Activated CD4-positive, alpha-beta T cell treated with anti-CD3 and anti-CD28 coated beads, Interleukin-2, Interleukin-6, amounts not matched to agents 100 ng/mL and 50 ng/mL, durations not matched to agents 16 hours and 8 hours (primary cell): ENCODE measurements around the gene MOB3B.

Source experiments
- DNase-seq: peaks from one replicate; pipeline ENCODE4 v3.0.0-alpha.2; 2020

Gene MOB3B

DNA sequence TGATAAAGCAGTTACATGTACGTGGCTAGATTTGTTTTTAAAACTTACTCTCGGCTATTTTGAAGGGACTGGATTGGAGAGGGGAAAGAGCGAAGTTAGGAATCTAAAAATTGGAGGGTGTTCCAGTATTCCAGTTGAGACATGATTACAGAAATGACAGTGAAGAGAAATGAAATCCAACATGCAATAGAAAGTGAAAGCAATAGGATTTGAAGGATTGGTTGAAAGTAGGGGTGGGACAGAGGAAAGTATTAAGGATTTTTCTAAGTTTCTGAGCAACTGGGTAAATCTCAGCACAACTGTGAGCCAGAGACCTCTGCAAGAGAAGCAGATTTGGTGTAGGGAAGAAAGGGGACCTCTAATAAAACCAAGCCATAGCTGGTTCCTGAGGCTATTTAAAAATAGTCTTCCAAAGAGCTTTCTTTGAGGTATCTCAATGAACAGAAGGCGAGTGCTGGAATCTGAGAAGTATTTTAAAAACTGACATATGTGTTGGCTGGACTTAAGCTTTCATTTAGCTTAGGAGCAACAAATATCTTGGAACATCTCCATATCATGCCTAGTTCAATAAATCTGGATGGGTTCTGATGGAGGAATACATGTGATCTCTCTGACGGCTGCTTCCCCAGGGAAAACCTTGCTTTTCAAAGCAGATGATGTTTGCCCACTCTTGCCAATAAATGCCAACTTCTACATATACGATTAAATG is 115.9 kb downstream of the MOB3B start:
- DNase-seq, result no peak

DNA sequence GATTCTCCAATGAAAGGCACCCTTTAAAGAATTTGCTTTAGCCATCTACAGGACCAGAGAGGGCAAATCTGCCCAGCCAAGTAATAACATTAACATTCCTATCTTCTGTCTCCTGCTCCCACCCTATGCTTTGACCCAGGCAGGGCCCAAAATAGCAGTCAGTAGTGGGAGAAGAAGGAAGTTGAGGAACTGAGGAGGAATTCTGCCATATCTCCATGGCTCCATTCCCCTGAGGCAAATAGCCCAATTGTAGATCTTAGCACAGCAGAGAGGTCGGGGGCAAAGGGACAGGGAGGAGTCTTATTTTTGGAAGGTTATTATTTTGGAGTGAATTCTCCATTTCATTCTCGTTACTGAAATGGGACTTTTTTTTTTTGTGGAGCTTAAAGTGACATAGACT is 116.7 kb downstream of the MOB3B start:
- DNase-seq, result no peak

DNA sequence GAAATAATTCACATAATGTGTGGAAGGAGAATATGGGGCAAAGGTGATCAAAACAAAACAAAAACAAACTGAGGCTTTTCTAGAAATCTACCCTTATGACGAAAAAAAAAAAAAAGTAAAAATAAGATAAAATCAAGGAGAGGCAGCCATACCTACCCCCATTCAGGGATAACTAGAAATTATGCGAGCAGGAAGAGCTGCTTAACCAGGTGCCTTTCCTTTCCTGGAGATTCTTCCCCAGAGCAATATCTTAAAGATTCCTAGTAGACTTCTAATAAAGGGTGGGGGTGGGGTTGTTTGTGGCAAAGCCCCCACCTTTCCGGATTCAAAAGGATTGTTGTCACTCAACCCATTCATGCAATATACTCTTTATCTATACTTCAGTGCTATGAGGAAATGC is 117.5 kb downstream of the MOB3B start:
- DNase-seq, result no peak

DNA sequence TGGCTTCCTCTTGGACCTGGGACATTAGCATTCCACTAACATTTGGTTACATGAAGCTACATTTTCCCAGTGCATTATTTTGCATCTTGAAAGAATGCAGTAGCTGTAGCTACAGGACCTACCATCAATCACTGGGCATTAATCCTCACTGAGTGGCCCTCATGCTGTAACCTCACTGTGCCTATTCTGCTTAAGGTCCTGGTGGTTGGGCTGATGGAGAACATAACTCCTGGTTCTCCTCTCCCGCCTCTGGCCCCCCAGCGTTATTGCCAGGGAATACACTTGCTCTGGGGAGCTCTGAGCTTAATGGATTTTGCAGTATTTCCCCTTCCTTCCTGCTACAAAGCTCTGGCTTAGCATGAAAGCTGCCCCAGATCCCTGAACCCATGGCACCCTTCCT is 121.1 kb downstream of the MOB3B start:
- no peak for DNase-seq

DNA sequence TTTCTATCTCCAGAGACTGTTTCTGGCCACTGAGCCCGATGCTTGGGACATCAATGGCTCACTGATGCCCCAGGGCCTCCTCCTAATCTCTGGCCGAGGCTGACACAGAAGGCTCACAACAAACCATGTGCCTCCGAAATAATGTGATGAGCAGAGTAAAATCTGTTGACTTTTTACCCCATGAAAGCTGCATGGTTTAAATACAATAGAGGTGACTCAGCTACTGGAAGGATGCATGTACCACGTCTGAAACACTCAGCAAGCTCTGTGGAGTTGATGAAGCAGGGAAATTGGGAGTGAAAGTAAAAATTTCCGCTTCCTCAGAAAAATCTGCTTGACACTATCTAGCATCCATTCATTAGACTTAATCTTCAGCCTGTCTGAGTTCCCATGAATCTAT is 121.6 kb downstream of the MOB3B start:
- DNase-seq, result no peak

DNA sequence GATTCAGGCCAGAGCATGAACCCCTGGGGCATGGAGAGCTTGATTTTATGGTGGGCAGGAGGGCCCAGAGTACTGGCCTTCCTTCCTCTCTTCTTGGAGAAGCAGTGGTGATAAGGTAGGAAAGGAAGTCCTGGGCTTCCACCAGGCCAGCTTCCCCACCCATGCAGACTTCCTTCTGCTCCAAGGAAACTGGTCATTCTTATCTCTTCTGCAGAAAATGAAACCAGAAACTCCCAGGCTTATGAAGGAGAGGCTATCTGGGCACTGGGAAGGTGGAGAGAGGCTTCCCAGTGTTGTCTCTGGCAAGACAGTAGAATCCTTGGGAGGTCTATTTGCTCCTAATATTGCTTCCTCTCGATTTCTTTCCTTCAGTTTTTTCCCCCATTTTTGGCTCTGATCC is 122.1 kb downstream of the MOB3B start:
- DNase-seq, result no peak

DNA sequence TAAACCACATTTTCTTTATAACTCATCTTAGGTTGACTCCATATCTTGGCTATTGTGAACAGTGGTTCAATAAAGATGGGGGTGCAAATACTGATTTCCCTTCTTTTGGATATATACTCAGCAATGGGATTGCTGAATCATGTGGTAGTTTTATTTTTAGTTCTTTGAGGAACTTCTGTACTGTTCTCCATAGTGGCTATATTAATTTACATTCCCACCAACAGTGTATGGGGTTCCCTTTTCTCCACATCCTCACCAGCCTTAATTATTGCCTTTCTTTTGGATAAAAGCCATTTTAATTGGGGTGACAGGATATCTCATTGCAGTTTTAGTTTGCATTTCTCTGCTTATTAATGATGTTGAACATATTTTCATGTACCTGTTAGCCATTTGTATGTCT is 125.0 kb downstream of the MOB3B start:
- DNase-seq, result no peak

DNA sequence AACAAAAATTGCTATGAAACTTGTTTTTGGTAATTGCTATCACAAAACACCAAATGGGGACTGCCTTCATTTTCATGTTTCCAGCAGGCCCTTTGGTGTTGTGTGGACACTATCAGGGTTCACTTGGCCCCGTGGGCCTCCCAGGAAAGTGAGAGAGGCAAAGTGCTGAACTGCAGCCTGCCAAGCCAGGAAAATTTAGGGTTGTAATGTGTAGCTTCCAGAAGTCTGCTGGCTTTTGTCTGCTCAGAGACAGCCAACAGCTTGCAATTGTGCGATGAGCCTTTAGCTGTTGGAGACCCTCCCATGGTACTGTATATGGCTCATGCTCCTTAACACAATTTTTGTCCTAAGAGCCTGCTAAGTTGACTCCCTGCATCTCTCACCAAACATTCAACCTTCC is 127.0 kb downstream of the MOB3B start:
- DNase-seq, result no peak

DNA sequence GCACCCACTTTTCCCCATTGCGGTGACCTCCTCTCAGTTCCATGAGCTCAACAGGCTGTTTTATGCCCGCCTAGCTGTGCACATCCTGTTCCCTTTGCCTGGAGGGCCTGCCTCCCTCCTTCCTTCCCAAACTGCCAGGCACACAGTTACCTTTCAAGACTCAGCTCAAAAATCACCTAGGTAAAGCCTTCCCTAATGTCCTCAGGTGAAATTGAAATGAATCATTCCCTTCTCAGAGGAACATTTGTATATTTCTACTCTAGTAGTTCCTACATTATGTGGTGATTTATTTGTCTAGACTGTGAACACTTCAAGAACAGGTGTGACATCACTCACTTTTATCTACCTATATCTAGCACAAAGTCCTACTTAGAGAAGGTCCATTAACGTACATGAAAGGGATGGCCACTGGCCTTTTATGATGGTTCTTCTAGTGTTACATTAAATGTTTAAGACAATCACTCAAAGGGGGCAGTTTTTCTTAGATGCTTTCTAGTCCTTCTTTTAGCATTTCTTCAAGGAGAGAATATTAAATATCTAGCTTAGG is 129.2 kb downstream of the MOB3B start:
- no peak for DNase-seq

DNA sequence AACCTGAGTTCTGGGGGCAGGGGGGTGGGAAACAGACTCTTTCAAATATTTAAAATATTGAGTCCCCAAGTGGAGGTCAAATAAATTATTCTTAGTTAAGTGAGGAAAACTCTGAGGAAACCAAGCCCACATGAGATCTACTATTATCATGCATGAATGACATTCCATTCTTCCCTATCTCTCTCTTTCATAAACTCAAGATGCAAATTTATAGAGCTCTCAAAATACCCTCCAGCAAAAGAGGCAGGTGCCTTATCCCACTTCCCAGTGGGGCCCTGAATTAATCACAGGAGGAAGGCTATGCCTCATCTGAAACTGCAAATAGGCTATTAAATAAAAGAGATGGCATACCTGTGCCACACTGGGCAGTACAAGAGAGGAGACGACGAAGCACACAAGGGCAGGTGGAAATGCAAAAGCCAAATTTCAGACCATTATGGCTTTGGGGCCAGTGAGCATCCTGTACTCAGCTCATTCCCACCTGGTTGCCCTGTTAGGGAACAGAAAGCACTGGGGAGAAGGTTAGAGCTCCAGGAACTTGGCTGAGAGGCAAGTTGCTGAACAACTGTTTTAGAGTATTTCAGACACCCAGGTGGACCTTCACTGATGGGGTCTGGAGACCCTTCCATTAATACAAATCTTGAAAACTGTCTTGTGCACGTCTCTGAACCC is 130.5 kb downstream of the MOB3B start:
- no peak for DNase-seq

DNA sequence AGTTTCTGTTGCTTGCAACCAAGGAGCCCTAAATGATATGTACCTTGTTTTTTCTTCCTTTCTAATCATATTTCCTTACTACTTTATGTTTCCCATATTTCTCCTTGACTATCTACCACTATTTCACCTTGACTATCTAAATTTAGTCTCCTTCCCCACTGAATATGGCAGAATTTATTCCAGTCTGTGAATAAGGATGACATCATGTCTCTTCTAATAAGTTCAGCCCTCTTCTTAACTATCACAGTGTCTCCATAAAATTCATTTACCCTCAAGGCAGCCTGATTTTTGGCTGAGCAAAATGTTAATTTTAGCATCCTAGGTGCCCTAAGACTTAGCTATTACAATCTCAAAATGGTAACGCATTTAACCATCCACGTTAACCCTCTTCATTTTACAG is 133.1 kb downstream of the MOB3B start:
- DNase-seq, result no peak

DNA sequence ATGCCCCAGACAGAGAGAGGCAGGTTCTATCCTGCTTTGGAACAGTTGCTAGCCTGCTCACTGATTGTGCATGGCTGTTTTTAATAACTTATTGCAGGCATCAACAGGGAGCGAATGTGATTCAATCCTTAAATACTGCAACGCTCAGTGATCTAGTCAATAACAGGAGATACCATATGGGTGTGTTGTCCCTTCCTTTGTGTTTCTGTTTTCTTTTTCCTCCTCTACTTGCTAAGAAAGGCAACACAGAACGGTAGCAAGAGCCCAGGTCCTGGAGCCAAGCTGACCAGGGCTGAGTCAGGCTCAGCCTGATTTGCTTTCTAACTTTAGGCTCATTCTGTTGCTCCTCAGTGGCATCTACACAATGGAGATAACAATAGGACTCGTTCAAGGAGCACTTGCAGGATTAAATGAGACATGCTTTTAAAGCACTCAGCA is 134.1 kb downstream of the MOB3B start:
- no peak for DNase-seq

DNA sequence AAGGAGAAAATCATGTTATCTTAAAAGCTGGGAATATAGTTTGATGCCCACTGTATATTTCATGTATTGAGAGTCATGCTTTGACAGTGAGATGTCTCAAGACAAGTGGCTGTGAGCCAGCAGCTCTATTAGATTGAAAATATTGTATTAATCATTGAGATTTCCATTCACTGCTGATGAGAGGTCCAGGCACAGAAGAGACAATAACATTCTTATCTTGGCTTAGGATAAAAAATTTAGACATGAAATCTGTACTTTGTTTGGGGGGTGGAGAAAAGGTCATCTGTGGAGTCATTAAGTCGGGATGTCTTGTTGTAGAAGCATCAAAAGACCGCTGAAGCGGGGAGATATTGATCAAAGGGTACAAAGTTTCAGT is 134.8 kb downstream of the MOB3B start:
- no peak for DNase-seq

DNA sequence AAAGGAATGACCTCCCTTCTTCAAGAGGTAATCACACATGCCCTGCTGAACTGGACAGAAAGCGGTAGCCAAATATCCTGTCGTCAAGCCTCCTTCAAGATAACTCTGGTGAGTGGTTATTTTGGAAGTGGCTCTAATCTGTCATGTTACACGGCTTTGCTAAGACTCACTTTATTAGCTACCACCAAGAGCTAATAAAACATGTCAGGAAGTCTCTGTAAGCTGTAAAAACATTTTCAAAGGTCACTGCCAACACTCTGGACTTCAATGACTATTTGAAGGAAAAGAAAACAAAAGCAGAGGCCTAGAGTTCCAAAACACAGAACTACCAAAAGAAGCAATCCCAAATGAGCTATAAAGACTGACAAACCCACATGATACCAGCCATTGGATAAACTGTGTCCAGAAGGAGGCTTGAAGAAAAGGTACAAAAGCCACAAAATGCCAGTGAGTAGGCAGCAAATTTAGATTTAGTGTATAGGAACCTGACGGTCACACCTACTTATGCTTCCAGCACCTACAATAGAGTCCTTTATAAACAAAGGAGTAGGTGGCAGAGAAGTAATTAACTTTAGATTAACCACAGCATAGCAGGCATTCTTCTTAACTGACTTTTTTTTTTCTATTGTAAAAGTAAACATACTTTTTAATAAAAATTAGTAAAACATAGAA is 135.3 kb downstream of the MOB3B start:
- no peak for DNase-seq

DNA sequence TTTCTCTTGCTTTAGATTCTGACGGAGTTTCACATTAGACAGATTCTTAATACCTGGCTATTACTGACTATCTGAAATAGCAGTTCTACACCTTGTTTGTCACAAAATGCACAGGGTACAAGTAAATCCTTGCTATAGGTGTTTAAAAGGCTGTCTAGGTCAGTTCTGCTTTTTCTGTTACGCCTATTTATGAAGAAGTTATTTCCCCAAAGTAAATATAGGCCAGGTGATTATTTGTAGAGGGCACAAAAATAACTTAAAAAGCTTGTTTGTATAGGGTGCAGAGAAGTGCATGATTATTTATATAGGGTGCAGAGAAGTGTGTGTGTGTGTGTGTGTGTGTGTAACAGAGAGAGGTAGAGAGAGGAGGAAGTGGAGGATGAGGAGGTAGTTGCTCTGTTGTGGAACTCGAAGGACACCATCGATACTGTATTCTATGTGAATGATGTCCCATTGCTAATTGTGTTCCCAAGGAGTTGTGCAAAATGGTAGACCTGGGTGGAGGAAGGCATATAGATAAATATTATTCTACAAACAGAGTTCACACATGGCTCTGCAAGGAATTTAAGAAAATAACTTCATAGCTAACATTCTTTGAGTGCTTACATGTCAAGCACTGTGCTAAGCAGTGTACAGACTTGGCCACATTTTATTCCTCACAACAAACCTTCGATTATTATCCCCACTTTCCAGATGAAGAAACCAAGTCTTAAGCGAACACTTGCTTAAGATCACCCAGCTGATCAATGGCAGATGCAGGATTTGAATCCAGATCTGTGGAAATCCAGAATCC is 136.4 kb downstream of the MOB3B start:
- no peak for DNase-seq

DNA sequence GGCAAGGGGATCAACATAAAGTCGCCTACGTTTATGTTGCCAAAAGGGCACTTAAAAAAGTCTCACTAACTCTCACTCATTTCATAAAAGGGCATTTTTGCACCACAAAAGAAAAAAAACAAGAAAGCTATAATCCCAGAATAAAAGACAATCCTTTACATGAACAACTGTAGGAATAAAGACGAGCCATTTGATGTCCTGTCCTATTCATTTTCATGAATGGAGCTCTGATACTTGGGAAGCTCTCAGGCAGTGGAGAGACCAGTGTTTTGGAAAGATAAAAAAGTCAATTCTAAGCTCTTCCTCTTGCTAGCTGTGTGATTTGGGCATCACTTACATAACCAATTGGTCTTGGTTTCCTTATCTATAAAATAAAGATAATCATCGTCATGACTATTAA is 137.2 kb downstream of the MOB3B start:
- DNase-seq, result no peak

DNA sequence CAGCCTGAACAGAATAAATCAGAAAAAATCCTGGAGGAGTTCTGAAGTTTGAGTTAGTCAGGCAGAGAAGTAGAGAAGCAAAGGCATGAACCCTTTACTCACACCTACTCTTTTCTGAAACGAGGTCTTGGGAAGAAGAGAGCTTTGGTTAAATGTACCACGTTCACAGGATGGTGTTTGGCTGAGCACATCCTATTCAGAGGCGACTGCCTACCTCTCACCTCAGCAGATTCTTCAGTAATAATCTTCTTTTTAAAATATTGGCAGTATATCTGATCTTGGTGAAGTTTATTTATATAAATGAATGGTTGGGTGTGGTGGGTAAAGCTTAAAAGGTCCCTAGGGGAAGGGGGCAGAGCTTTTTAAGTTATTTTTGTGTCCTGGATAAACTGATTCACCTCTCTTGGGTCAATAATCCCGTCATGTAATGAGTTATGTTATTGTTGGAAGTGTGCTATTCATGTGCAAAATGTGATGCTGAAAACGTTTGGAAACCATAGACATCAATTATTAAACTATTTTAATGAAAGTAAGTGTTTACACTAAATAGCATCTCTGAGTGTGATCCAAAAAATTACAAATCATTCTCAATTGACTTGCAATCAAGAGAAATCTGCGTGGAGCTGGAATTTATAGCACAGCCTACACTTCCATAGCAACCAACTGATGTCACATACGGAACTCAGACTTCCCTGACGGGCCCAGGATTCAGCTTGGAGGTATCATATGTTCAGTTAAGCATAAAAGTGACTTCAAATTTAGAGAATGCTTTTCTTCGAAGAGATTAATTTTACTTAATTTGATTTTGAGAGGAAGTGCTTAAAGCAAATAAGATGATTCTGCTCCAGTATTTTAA is 138.3 kb downstream of the MOB3B start:
- DNase-seq, result no peak

DNA sequence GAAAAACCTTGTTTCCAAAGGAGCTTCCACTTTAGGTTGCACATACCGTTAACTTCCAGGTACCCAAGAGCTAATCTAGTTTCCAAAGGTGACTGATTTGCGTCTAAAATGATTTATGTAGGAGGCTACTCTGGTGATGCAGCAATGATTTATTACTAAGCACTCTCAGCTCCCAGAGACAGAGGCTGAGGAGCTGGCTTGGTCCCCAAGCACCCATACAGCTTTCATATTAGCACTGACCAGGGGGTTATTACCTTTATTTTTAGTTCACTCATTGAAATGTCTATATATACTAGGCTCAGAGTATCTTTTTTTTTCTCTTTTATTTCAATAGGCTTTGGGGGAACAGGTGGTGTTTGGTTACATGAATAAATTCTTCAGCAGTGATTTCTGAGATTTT is 141.5 kb downstream of the MOB3B start:
- DNase-seq, result no peak

DNA sequence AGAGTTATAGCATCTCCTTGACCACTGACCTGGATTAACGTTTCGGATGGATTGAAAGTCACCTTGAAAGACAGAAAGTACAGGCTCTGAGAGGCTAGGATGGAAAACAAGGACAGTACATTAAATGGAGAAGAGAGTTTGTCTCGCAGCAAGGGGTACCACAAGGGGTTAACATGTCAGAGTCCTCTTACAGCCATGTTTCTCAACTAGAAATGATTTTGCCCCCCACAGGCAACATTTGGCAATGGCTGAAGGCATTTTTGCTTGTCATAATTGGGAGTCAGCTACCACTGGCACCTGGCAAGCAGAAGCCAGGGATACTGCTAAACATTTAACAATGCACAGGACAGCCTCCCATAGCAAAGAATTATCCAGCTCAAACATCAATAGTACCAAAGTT is 141.9 kb downstream of the MOB3B start:
- no peak for DNase-seq

DNA sequence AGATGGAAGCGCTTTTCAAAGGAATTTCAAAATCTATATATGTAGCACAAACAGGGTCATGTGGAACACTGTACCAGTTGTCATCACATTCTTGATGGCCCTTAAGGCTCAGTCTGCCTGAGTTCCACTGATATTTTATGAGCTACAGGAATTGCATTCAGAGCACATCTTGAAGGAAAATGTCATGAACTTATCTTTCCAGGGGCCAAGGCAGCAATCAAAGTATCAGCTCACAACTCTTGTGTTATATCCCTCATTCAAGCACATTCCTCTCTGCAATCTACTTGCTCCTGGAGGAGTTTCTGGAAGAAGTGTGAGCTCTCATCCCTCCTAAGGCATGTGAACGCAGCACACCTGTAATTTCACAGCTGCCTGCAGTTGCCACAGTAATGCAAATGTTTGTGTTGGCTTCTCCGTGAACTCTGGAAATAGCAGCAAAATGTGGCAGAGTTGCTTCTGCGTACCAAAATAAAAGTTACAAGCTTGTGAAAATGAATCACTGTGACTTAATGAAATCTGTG is 143.0 kb downstream of the MOB3B start:
- DNase-seq, result no peak

DNA sequence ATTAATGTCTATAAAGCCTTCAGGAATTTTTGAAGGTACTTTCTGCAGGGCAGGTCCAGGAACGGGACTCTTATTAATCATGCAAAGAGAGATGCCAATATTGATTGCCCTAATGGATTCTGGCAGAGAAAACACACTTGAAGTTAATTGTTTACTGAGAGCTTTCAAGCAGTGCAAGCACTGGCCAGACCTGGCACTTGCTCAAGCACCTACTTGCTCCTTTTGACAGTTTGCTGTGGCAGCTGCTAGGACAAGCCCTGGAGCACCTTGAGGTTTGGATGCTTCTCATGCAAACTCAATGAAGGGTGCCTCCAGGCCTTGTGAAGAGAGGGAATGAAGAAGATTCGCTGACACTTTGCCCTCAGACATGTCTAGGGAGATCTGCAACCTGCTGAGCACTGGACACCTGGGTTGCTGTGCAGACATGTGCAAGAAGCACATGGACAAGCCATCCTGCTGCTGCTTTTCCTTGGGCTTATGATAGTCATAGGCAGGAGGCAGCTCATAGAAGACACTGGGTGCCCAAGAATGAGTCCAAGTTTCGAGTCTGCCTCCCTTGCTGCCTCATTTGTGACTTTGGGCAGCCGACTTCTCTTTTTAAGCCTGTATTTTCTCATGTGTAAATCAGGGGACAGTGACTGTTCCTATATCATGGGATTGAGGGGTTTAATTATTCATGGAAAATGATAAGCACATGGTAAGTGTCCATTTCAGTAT is 143.8 kb downstream of the MOB3B start:
- DNase-seq, result no peak
